IPS DF 19.7 (cell line): ENCODE data around the gene ETF1.

Experiments
- DNase-seq: peaks from one replicate; pipeline ENCODE4 v3.0.0-alpha.2; 2013; ENCODE audit warnings: low read depth, low spot score

ETF1 gene

GRCh38 chr5:138542956-138543729 lies at the start of gene ETF1:
TSS of gene ETF1 (minus strand) at chr5:138543236. CDS start at chr5:138542918, 318 bp downstream.
- peak; percentile 94 for DNase-seq

GRCh38 chr5:138588013-138588788 lies 45.2 kb upstream of the ETF1 start:
- DNase-seq = no peak

GRCh38 chr5:138585157-138585556 lies 42.1 kb upstream of the ETF1 start:
- no peak for DNase-seq

- DNase-seq = no peak
These were observed 41.1 kb upstream of the ETF1 start for GRCh38 chr5:138583984-138584637.

- no peak for DNase-seq
These were observed 39.9 kb upstream of the ETF1 start for GRCh38 chr5:138582959-138583358.

- DNase-seq = no peak
These were observed 37.7 kb upstream of the ETF1 start for GRCh38 chr5:138580777-138581176.

GRCh38 chr5:138580001-138580400 lies 37.0 kb upstream of the ETF1 start:
- DNase-seq = no peak

- no peak for DNase-seq
These were observed 36.5 kb upstream of the ETF1 start for GRCh38 chr5:138579517-138579863.

- DNase-seq = no peak
These were observed 34.4 kb upstream of the ETF1 start for GRCh38 chr5:138577452-138577851.

- DNase-seq = peak; percentile 97
These were observed 32.4 kb upstream of the ETF1 start, which contains the start of gene HSPA9 for GRCh38 chr5:138575194-138576015. TSS of gene HSPA9 (minus strand) at chr5:138575401. CDS start at chr5:138575318, 83 bp downstream.

GRCh38 chr5:138574744-138575193 lies 31.7 kb upstream of the ETF1 start:
- no peak for DNase-seq

GRCh38 chr5:138573949-138574670 lies 31.1 kb upstream of the ETF1 start:
- no peak for DNase-seq

- DNase-seq = no peak
These were observed 30.2 kb upstream of the ETF1 start for GRCh38 chr5:138573223-138573622.

GRCh38 chr5:138570871-138571270 lies 27.8 kb upstream of the ETF1 start:
- no peak for DNase-seq

- no peak for DNase-seq
These were observed 26.7 kb upstream of the ETF1 start for GRCh38 chr5:138569782-138570181.

- no peak for DNase-seq
These were observed 25.2 kb upstream of the ETF1 start for GRCh38 chr5:138568061-138568824.

GRCh38 chr5:138566792-138567191 lies 23.8 kb upstream of the ETF1 start:
- no peak for DNase-seq

- DNase-seq = no peak
These were observed 22.2 kb upstream of the ETF1 start for GRCh38 chr5:138565100-138565821.

GRCh38 chr5:138564242-138564641 lies 21.2 kb upstream of the ETF1 start:
- DNase-seq = no peak
